DMS153 (cell line): ENCODE measurements around the gene ALOX5AP.

Source experiments
- DNase-seq: peaks from one replicate; lab custom pipeline; 2025; lab: John Stamatoyannopoulos, UW

ALOX5AP gene

DNA sequence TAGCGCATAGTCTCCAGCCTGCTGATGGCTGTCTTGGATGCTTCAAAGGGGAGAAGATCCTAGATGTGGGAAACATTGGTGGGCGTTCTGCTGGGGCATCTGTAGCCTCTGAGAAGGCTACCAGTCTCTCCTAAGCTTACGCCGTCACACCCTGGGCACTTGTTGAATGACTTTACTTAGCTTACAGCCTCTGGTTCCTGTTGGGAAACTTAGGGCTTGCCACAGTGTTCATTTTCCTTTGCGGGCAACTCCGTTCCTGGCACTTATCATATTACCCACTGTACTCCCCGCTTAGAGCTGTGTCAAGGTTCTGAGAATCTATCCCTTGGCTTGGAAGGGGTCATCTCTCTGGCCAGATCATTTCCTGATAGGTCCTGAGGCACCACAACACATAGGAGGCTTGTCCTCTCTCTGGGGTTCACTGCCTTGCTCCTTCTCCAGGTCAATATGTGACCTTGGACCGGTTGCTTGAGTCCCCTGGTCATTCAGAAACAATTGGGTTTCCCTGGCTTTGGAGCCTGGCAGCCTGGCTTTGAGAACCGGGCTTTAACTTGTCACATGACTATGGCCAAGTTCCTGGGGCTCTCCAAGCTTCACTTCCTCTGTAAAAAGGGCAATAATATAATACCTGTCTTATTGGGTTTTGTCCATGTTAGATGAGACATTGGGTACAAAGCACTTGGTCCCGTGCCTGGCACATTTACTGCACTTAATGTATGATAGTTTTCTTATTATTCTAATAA is 20.5 kb upstream of the ALOX5AP start:
- no peak for DNase-seq

DNA sequence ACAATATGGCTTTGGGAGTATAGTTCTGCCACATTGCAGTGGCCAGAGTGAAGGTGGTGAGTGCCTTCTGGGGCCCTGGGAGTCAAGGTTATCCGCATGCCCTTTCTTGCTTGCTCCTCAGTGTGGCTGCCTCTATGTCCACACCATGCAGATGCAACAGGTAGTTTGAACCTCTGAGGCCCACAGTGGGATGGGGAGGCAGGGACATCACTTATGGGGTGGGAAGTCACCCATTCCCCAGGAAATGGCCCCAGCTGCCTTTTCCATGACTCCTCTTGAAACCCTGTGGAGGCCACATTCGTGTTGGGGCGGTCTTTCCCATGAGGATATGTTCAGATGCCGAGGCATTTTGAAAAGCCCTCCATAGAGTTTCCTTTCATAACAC is 20.0 kb upstream of the ALOX5AP start:
- no peak for DNase-seq

DNA sequence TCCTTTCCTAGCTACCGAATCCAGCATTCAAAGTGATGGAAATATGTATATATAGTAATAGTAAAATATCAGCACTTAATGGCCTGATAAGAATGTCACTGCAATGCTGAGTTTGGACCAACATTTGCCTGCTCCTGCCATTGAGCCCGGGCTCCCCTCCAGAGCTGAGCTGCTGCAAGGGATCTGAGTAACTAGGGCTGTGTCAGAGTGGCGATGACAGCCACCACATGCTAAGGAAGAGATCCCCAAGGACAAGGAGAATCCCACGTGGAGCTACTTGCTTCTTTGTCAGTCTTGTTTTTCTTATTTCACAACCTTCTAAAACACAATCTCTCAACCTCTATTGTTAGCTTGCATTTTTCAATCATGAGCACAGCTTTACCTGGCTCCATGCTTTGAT is 19.5 kb upstream of the ALOX5AP start:
- DNase-seq = no peak

DNA sequence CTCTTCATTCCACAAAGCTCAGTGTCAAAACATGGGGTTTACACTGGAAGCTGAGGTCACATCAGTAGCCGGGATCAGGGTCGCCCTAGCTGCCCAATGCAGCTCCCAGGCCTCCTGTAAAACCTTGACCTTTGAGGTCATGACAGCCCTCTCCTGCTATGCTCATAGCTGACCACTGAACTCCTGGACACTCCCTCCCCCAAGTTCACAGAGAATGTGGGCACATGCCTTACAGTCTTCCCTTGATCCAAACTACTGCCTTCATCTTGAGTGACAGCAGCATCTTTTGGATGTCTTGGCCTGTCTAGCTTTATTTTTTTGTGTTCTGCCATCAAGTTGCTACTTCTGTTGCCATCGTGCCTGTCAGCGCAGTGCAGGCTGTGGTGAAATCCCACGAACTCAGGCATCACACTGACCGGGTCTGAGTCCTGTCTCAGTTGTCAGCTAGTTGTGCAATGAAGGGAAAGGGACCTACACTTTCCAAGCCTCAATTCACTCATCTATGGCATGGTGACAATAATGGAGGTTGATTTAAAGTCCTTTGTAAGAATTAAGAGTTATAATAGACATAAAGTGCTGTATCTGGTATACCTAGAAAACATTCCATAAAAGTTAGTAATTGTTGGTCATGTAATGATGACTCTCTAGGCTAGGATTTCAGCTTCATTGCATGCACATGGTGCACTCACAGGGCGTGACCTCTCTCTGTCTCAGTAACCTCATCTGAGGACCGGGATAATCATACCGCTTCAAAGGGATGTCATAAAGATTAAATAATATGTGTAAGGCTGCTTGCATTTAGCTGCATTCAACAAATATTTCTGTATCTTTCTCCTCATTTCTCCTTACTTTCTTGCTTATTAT is 16.4 kb upstream of the ALOX5AP start:
- no peak for DNase-seq

DNA sequence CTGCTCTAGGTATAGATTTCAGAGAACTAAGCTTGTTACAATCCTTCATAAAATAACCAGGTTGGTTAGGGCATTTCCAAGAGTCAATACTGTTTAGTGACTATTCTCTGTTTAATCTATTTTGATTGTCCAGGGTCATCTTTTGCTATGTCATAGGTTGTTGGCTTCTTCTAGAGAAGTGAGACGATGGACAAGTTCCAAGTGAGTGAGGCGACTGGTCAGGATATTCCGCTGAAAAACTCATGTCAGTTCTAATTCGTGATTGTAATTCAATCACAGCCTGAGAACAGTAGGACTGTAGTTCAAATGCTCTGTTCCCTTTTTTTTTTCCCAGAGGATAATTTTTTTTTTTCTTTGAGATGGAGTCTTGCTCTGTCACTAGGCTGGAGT is 15.8 kb upstream of the ALOX5AP start:
- DNase-seq = no peak

DNA sequence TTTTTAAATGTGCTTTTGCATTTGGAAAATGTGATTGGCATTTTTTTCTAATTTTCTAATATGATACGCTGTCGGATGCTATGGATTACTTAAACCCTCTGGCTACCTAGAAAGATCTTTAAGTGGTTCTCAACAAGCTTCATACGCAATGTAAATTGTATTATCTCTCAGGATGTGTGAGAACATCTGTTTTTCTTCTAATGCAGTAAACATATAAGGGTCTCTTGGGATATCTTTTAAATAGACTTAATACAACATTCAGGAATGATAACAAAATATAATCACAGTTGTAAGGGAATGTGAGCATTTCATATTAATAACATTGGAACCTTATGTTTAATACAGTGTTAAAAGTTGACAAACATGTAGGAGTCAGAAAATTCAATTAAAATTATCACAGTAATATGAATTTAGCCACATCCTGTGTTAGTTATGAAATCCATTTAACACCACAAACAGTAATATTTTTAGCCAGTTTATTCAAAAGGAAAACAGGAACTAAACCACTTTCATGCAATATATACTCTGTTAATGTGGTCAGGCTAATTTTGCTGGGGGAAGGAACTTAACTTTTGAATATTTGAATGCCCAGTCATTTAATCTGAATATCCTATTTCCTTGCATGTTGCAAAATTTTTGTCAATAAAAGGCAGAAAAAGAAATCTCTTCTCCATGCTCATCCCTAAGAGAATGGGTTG is 15.0 kb upstream of the ALOX5AP start:
- no peak for DNase-seq

DNA sequence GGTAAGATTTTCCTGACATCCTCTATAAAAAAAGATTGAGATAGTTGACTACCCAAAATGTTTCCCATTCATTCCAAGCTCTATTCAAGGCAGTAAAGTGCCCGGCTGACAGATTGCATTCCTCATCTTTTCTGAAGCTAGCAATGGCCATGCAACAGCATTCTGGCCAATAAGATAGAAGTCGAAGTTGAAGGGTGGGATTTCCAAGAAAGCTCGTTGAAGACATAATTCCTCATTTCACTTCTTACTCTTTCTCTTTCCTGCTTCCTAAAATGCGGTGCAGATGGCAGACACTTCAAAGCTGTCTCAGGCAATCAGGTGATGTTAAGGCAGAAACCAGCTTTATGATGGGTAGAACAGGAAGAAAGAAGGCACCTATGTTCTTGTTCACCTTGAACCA is 13.4 kb upstream of the ALOX5AP start:
- DNase-seq = no peak

DNA sequence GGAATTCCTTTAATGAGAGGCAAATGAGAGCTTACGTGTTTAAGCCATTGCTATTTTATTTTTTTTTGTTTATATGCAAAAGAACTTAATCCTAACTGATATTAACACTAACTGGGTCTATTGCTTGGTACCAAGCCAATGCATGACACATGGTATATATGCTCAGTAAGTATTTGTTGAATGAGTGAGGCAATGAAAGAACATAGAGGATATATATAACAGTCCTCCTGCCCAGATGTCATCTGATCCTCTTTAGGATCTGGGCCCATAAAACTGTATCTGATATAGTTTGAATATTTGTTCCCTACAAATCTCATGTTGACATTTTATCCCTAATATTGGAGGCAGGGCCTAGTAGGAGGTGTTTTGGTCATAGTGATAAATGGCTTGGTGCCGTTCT is 13.0 kb upstream of the ALOX5AP start:
- no peak for DNase-seq

DNA sequence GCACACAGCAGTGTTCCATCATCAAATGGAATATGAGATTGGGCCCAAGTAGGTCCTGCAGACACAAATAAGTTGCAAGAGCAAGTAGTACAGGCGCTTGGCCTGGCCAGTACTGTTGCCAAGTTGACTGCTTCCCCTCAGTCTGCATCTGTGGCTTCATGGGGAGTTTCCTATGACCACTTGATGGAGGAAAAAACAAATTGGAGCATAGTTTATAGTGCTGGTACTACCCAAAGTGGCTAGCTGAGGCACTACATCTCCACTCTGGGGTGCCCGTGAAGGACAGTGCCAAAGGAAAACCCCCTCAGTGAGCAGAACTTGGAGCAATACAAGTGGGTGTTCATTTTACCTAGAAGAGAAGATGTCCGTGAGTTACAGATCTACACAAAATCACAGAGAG is 10.6 kb upstream of the ALOX5AP start:
- DNase-seq = no peak

DNA sequence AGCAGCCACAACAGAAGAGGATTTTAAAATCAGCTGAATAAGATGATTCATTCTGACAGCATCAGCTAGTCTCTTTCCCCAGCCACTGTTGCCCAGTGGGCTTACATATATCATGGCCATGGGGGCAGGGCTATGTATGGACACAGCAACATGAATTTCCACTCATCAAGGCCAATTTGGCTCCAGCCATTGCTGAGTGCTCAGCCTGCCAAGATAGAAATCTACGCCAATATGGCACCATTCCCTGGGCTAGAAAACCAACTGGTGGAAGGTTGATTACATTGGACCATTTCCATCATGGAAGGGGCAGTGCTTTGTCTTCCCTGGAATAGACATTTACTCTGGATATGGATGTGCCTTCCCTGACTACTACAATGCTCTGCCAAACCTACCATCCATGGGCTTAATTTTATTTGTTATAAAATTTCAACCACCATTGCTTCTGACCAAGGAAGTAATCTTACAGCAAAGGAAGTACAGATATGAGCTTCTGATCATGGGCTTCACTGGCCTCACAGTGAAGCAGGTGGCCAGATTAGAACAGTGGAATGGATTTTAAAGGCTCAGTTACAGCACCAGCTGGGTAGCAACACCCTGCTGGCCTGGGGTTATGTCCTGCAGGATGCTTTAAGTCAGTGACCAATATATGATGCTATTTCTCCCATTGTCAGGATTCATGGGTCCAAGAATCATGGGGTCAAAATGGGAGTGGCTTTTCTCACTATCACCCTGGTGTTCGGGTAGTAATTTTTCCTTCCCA is 9.8 kb upstream of the ALOX5AP start:
- no peak for DNase-seq

DNA sequence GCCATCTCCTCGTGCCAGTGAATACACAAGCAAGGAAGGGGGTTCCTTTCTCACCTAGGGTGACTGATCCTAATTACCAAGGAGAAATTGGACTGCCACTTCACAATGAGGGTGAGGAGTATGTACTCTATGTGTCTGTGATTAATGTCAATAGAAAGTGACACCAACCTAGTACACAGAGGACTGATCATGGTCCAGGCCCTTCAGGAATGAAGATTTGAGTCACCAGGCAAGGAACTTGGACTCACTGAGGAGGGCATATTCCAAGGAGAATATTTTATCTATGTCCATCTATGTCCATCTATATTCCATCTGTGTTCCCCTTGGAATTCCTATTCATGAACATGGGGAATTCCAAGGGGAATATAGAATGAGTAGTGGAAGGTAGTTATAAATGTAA is 9.2 kb upstream of the ALOX5AP start:
- no peak for DNase-seq

DNA sequence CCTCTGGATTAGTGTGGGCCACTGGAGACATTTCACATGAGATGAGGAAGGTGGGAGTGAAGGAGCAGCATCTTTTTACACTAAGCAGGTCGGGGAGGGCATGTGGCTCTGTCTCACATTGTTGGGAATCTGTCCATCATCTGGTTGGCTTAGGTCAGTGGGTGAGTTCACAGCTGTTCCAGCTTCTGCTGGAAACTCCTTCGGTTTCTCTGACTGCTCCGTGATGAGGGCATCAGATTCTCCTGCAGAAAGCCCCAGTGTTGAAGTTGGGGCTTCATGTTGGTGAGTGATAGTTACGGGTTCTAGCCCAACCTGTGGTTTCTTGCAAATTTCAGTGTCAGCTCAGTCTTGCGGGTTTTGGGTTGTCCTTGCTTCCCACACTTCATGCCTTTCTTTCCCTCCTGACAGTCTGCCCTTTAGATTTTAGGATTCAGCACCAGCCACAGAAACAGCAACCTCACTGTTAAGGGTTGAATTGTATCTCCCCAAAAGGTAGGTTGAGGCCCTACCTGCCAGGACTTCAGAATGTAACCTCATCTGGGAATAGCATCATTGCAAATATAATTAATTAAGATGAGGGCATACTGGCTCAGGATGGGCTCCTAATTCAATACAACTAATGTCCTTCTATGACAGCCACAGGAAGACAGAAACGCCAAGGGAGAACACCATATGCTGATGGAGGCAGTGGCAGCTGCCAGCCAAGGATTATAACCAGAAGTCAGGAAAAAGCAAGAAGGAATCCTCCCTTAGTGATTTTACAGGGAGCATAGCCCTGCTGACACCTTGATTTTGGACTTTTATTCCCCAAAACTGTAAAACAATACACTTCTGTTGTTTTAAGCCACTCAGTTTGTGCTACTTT is 7.6 kb upstream of the ALOX5AP start:
- no peak for DNase-seq

DNA sequence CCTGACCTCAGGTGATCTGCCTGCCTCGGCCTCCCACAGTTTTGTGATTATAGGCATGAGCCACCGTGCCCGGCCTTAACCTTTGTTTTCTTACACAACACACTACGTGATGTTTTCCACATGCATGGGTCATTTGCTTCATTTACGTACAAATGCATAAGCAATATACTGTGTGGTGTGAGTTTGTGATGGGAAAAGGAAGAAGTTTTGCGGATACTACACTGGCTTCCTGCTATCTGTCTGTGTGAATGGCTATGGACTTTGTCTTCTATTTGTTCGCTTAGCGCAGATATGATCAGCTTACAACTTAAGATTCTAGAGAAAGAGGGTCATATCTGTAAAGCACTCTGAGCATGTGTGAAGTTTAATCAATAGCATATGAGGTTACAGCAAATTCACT is 5.5 kb upstream of the ALOX5AP start:
- no peak for DNase-seq

DNA sequence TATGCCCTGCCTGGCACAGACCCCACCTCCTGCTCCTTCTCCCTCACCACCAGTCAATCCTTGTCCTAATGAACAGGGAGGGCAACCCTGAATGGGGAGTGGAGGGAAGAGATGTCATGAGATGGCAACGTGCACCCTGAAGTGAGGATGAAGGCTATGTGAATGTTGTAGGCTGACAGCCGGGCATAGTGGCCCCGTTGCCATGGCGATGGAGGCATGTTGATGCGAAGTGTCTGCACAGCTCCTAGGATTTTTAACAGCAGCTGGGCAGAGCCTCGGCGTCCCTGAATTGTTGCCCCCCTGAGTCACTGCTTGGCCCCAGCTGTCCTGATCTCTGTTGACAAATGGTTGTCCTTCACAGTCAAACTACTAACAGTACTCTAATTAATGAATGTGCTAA is 4.8 kb upstream of the ALOX5AP start:
- no peak for DNase-seq

DNA sequence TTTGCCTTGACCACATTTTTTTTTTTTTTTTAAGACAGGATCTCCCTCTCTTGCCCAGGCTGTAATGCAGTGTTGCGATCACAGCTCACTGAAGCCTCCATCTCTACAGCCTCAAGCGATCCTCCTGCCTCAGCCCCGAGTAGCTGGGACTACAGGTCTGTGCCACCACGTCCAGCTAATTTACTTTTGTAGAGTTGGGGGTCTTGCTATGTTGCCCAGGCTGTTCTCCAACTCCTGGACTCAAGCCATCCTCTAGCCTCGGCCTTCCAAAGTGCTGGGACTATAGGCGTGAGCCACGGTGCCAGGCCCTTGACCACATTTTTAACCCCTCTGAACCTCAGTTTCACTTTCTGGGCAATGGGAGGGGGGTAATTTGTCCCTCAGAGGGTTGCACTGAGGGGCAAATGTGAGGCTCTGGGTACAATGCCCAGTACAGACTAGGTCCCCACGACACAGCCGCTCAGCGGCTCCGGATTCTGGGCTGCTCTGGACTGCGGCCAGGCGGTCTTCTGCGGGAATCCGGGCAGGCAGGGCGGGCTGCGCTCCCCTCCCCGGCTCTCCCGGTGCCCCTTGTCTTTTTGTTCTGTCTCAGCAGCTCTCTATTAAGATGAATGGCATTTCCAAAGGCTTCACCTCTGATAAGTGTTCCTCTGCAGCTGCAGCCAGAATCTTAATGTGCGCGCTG is 3.8 kb upstream of the ALOX5AP start:
- DNase-seq = no peak

DNA sequence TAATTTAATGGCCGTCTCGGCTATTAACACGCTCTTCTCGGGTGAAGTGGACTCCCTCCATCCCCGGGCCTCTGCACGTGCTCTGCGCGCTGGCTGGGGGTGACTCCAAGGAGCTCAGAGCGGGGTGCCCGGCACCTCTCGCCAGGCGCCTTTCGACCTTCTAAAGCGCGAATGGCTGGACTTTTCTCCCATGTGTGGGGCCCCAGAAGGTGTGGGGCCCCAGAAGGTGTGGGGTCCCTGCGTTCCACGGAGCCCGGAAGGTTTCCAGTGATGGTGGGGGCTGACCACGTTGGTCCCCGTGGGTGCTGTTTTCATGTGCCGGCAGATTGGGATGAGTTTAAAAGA is 3.3 kb upstream of the ALOX5AP start:
- DNase-seq = no peak

DNA sequence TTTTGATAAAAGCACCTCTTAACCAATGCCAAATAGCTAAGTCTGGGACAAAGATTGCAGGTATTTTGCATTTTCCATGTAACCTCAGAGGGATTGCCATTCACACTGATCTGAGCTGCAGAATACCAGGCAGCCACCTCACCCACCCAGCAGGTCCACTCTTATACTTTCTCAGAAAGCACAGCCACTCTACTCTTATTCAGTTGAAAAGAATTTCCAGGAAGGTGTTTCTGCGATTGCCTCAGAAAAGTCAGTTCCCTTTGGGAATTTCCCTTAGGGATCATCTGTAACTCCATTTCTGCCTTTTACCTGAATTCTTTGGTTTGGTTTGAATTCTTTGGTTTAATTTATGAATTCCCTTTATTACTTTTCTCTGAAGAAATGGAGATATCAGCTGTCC is 904 bp upstream of the ALOX5AP start:
- no peak for DNase-seq

DNA sequence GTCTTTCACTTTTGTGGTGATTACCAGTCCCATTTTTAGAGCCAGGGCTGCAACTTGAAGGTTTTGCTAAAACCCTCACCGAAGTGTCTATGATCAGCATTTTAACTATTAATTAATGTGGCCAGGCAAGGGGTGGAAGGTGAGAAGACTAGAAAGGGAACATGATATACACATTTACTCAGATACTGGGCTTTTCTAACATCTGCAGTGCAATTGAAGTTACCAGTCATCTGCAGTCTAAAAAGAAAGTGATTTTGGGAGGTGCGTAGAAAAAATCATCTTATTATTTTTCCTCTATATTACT is 481 bp downstream of the ALOX5AP start:
- no peak for DNase-seq

DNA sequence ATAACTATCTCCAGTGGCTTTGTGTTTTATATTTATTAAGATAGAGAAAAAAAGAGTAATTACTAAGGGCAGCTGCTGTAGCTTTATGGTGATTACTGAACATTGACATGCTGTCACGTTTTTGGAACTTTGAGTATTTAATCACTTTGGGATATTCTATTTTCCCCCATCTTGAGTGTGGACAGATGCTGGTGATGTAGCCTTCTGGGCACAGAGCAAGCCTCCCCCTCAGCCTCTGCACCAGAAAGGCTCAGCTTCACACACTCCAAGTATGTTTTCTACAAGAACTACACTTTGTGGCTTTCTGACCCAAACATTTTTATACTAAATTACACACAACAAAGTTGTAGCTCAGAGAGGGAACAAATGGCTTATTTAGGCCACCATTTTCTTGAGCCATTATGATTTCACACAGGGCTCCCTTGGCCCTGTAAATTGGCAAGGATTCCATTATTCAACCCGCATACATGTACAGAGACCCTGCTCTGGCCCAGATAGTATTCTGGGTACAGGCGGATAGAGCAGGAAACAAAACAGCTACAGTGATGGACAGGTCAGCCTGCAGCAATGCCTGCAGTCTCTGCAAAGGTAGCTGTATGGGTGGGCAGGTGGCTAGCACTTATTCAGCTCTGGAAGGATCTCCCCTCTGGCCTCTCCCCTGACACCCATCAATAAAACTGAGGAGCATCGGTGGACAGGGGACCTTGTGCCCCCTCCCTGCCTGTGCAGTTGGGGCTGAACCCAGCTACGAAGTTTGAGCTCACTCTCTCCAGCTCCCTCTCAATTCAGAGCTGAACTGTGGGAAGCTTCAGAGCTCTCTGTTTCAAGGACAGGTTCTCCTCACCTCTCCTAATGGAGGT is 1.3 kb downstream of the ALOX5AP start:
- DNase-seq = no peak
